HEK293 (cell line): ENCODE results near the gene CAPN1.

Source experiments
- BCL6B ChIP-seq: fragments of 450-650 bp; formaldehyde crosslinking; IDR thresholded peaks from 2 replicates; pipeline ENCODE4 v1.5.1; 2017; ENCODE audit warnings: missing biosample characterization, missing genetic modification characterization
- CTCF ChIP-seq: fragments of 450-650 bp; formaldehyde crosslinking; IDR thresholded peaks from 2 replicates; pipeline ENCODE4 v1.5.1; 2016; ENCODE audit warnings: missing biosample characterization, missing genetic modification characterization
- PRDM2 ChIP-seq: fragments of 450-650 bp; formaldehyde crosslinking; IDR thresholded peaks from 2 replicates; pipeline ENCODE4 v1.5.1; 2016; ENCODE audit warnings: missing biosample characterization, missing genetic modification characterization, borderline replicate concordance
- ZBTB8A ChIP-seq: fragments of 450-650 bp; formaldehyde crosslinking; IDR thresholded peaks from 2 replicates; pipeline ENCODE4 v1.5.1; 2016; ENCODE audit warnings: missing biosample characterization, missing genetic modification characterization
- ZEB2 ChIP-seq: fragments of 450-650 bp; formaldehyde crosslinking; IDR thresholded peaks from 2 replicates; pipeline ENCODE4 v1.5.1; 2016; ENCODE audit warnings: missing biosample characterization, missing genetic modification characterization
- ZNF18 ChIP-seq: fragments of 450-650 bp; formaldehyde crosslinking; IDR thresholded peaks from 2 replicates; pipeline ENCODE4 v1.5.1; 2016; ENCODE audit warnings: missing biosample characterization, missing genetic modification characterization
- ZNF223 ChIP-seq: fragments of 450-650 bp; formaldehyde crosslinking; IDR thresholded peaks from 2 replicates; pipeline ENCODE4 v1.5.1; 2016; ENCODE audit warnings: missing biosample characterization, missing genetic modification characterization
- ZNF366 ChIP-seq: fragments of 450-650 bp; formaldehyde crosslinking; conservative IDR thresholded peaks from 2 replicates; pipeline ENCODE4 v1.5.1; 2016; ENCODE audit warnings: missing biosample characterization, missing genetic modification characterization
- ZNF529 ChIP-seq: fragments of 450-650 bp; formaldehyde crosslinking; IDR thresholded peaks from 2 replicates; pipeline ENCODE4 v1.5.1; 2017; ENCODE audit warnings: missing genetic modification characterization, missing biosample characterization; ENCODE audit not compliant: insufficient replicate concordance
- ZNF626 ChIP-seq: fragments of 450-650 bp; sonication (Bioruptor Pico); formaldehyde crosslinking; IDR thresholded peaks from 2 replicates; pipeline ENCODE4 v1.5.1; 2018; ENCODE audit warnings: missing biosample characterization, missing genetic modification characterization, inconsistent platforms
- ZNF664 ChIP-seq: fragments of 450-650 bp; formaldehyde crosslinking; IDR thresholded peaks from 2 replicates; pipeline ENCODE4 v1.5.1; 2016; ENCODE audit warnings: missing biosample characterization, missing genetic modification characterization

- TF ChIP-seq ZNF626 (tag by site-specific recombination) (no peak), ZEB2 (tag by site-specific recombination) (no peak), CTCF (tag by site-specific recombination) (no peak), ZNF223 (tag by site-specific recombination) (no peak), PRDM2 (no peak), ZBTB8A (tag by site-specific recombination) (no peak), ZNF366 (tag by site-specific recombination) (no peak), ZNF18 (no peak), BCL6B (tag by site-specific recombination) (no peak), ZNF664 (no peak), ZNF529 (tag by site-specific recombination) (no peak)
These were observed 33.1 kb upstream of the CAPN1 start for GRCh38 chr11:65148657-65149056.
